Stomach (tissue), 9 donors: ENCODE results near the gene C1orf159. TPM values are rescaled to one million over a fixed set of nuclear protein-coding genes. Genes with fewer than 3 reads are reported as not detected.
"Not testable (repeated sequence)": the region's sequence is repeated elsewhere in the genome, so short reads cannot be mapped to it uniquely, and the experiment has no call there.

ENCODE experiments used
- DNase-seq, 2 donors: peaks; one replicate each; pipeline versions ENCODE4 v3.0.0 to v3.0.0-alpha.2; 2013 to 2019
- H3K27ac ChIP-seq, 5 donors: fragments of 200-600 bp in 4 of 5; sonication (generic) in 4 of 5; one replicate each; pipeline ENCODE4 v1.5.1; 2013 to 2019; ENCODE audit warnings: mild to moderate bottlenecking in 1 of 5, moderate library complexity in 1 of 5
- H3K27me3 ChIP-seq, 3 donors: fragments of 200-600 bp; sonication (generic); one replicate each; pipeline ENCODE4 v1.5.1; 2017 to 2019; ENCODE audit warnings: mixed run types in 1 of 3
- H3K36me3 ChIP-seq, 4 donors: fragments of 200-600 bp; sonication (generic); 1 replicate in 3 of 4; 2 replicates in 1 of 4; pipeline ENCODE4 v1.5.1; 2016 to 2019
- H3K4me1 ChIP-seq, 4 donors: fragments of 200-600 bp; sonication (generic); one replicate each; pipeline ENCODE4 v1.5.1; 2016 to 2019
- H3K4me3 ChIP-seq, 4 donors: fragments of 200-600 bp; sonication (generic) in 3 of 4; one replicate each; pipeline ENCODE4 v1.5.1; 2016 to 2019; ENCODE audit warnings: mild to moderate bottlenecking in 1 of 4
- H3K9me3 ChIP-seq, 4 donors: fragments of 200-600 bp; sonication (generic); one replicate each; pipeline ENCODE4 v1.5.1; 2016 to 2019
- CTCF ChIP-seq, 7 experiments: fragments of 450-650 bp in 4 of 7; fragments of 200-600 bp in 3 of 7; sonication (generic) in 3 of 7; IDR thresholded peaks; one replicate each; pipeline ENCODE4 v1.5.1; 2016 to 2019; ENCODE audit warnings: antibody characterized with exemption in 7 of 7, control low read depth in 2 of 7, mild to moderate bottlenecking in 1 of 7
- EP300 ChIP-seq: sonication (generic); formaldehyde crosslinking; IDR thresholded peaks from one replicate; pipeline ENCODE4 v1.6.1; 2017; ENCODE audit warnings: antibody characterized with exemption
- POLR2A ChIP-seq, 4 donors: fragments of 450-650 bp; IDR thresholded peaks; one replicate each; pipeline ENCODE4 v1.6.1; 2016; ENCODE audit warnings: antibody characterized with exemption in 4 of 4, control low read depth in 2 of 4, mild to moderate bottlenecking in 1 of 4, moderate library complexity in 1 of 4
- POLR2AphosphoS5 ChIP-seq, 3 donors: sonication (generic); formaldehyde crosslinking; IDR thresholded peaks; one replicate each; pipeline ENCODE4 v1.6.1; 2016; ENCODE audit warnings: antibody characterized with exemption in 3 of 3
- WGBS, 5 donors: extraction: QIAGEN DNeasy Blood & Tissue Kit in 3 of 5; methylation state at CpG; one replicate each; pipeline versions ENCODE4 v1.1.5 to v1.1.7; 2013 to 2018; 5-methylcytosine and 5-hydroxymethylcytosine counted together
- intact Hi-C: fragments of 100-400 bp; cut with DNase I; formaldehyde crosslinking; loops from one replicate; pipeline ENCODE4 v1.15.1; 2023; ENCODE audit warnings: low total_unique reads
- polyA plus RNA-seq, 3 donors: library from polyadenylated mRNA; stranded (reverse); fragments of 200-250 nt; gene quantifications; one replicate each; pipeline ENCODE4 v1.2.3, GENCODE V29; 2013
- total RNA-seq, 5 donors: library from RNA; depleted of rRNA; stranded (reverse); fragments of >200 nt; gene quantifications; one replicate each; pipeline versions ENCODE4 v1.1.0 to v1.2.3, GENCODE V29; 2014 to 2016
- donor health status: healthy with polysubstance abuse.
- donor health status: Bipolar disorder and iron deficiency.
- donor health status: healthy.

C1orf159 gene
- total and polyA plus RNA-seq, 8 donors = 10.2 to 67.0 (median 18.5) TPM

DNA sequence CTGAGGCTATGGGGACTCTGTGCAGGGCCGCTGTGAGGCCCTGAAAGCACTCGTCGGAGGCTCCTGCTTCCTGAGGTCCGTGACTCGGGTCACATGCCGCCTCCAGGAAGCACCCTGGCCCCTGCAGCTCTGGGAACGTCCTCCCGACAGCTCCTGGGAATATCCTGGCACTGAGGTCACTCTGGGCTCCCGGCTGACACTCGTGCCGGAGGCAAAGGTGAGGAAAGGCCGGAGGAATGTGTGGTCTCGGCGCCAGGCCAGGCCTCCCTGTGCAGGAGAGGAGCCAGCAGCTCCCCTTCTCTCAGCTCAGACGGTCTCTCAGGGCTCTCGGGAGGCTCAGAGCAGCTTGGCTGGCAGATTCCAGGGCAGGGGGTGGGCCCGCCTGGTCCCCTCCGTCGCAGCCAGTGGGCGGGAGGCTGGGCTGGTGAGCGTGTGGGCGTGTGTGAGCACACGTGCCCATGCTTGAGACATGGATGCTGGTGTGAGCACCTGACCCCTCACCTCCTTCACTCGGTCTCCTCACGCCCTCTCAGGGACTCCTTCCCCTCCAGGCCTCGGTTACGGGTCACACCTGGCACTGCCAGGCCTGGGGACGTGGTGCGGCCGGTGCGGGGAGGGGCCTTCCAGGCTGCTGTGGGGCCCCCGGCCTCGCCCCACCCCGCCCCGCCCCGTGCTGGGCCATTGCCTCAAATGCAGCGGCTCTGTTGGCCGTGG, 36.3 kb downstream of the C1orf159 start:
- peak overlapping the region; percentile 33 to 37 (median 34) for H3K4me3 ChIP-seq
- WGBS, 5 donors = 0 to 2% (median 1%) methylated on average over 7 to 38 of the region's 38 CpGs

DNA sequence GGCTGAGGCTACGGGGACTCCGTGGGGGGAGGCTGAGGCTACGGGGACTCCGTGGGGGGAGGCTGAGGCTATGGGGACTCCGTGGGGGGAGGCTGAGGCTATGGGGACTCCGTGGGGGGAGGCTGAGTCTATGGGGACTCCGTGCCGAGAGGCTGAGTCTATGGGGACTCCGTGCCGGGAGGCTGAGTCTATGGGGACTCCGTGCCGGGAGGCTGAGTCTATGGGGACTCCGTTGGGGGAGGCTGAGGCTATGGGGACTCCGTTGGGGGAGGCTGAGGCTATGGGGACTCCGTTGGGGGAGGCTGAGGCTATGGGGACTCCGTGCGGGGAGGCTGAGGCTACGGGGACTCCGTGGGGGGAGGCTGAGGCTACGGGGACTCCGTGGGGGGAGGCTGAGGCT, 38.5 kb downstream of the C1orf159 start:
- H3K9me3 ChIP-seq, H3K27ac ChIP-seq, H3K36me3 ChIP-seq, H3K4me3 ChIP-seq, DNase-seq, intact Hi-C loops: not testable (repeated sequence)
- Histone ChIP-seq H3K27me3 (peaks cover 0 to 59% (median 12%) of the 10 kb centered on the region in 3 donors), H3K4me1 (peaks cover 14 to 36% (median 23%) of the 10 kb centered on the region in 4 donors)
- WGBS, 5 donors = 40 to 70% (median 67%) methylated on average over 1 to 2 of the region's 21 CpGs; no CpG with 5 or more reads in 2 of the 5 donors

More for the DNA sequence above, 36.3 kb downstream of the C1orf159 start:
- Histone ChIP-seq H3K27ac (peak overlapping the region; percentile 70 to 83 (median 76)), H3K36me3 (peaks cover 0 to 28% (median 23%) of the 10 kb centered on the region in 4 donors), H3K9me3 (no peaks in the 10 kb centered on the region), H3K27me3 (peaks cover 0 to 38% (median 9%) of the 10 kb centered on the region in 3 donors), H3K4me1 (peaks cover 14 to 21% (median 15%) of the 10 kb centered on the region in 4 donors)
- intact Hi-C loops = no loop called here
- TF ChIP-seq POLR2A (IDR thresholded peaks at IDR 0.05) (no peak), EP300 (no peak), POLR2AphosphoS5 (IDR thresholded peaks at IDR 0.05) (peak in 2 of 3 donors; percentile 7 to 20), CTCF (IDR thresholded peaks at IDR 0.05) (no peak)
- DNase-seq = peak; percentile 77 to 91

DNA sequence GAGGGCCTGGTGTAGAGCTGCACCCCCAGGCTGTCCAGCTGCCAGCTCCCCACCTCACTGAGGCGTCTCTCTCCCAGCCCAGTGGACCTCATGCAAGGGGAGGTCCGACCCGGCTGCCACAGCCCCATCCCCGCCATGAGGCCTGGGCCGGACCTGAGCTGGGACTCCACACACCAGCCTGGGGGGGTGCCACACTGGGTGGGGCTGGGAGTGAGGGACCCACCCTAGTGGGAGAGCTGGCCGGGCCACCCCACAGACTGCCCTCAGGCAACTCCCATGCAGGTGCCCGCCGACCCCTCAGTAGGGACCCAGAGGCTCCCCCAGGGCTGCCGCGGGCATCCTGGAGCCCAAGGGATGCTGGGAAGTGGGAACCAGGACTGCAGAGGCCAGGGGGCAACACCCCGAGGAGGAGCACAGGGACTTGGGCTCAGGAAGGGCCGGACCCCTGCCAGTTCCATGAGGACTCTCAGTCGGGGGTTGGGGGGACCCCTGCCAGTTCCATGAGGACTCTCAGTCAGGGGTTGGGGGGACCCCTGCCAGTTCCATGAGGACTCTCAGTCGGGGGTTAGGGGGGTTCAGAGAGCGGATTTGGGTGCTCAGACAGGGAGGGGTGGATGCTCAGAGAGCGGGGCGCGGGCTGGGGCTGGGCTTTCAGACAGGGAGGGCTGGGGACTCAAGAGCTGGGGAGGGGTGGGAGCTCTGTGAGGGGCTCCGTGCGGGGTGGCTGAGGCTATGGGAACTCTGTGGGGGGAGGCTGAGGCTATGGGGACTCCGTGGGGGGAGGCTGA, 40.5 kb downstream of the C1orf159 start:
- 53 to 73% (median 64%) methylated on average over 12 to 21 of the region's 21 CpGs for WGBS, 5 donors
- H3K4me3 ChIP-seq = no peak overlapping the region
- H3K9me3 ChIP-seq = no peaks in the 10 kb centered on the region
- H3K36me3 ChIP-seq = no peaks in the 10 kb centered on the region
- peaks cover 12 to 40% (median 25%) of the 10 kb centered on the region in 4 donors for H3K4me1 ChIP-seq
- DNase-seq = no peak
- intact Hi-C loops = no loop called here
- no peak for TF ChIP-seq EP300
- no peak for TF ChIP-seq POLR2A (IDR thresholded peaks at IDR 0.05)
- TF ChIP-seq POLR2AphosphoS5 (IDR thresholded peaks at IDR 0.05) = no peak
- no peak for TF ChIP-seq CTCF (IDR thresholded peaks at IDR 0.05)
- H3K27ac ChIP-seq = peak overlapping the region in 4 of 5 donors; percentile 79 to 94 (median 84)
- H3K27me3 ChIP-seq = peaks cover 0 to 79% (median 12%) of the 10 kb centered on the region in 3 donors

DNA sequence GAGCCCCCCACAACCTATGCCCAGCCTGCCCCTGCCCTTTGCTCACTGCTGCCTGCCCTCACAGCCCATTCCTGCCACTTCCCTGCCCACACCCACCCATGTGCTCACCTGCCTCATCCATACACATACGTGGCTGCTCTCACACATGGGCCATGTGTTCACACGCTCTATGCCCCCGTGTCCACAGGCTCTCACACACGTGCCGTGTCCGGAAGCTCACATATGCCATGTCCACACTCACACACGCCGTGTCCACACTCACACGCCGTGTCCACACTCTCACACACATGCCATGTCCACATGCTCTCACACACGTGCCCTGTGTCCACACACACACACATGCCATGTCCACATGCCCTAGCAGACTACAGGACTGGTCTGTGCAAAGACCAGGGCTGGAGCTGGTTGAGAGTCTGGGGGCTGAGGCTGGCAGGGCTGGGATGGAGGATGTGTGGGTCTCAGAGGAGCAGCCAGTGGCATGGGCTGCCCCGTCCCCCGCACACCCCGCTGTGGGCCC, 41.2 kb downstream of the C1orf159 start:
- DNase-seq = peak in 1 of 2 donors; percentile 52
- Histone ChIP-seq H3K4me1 (peaks cover 9 to 40% (median 24%) of the 10 kb centered on the region in 4 donors), H3K27me3 (peaks cover 0 to 79% (median 15%) of the 10 kb centered on the region in 3 donors), H3K27ac (peak overlapping the region; percentile 79 to 94 (median 80)), H3K36me3 (no peaks in the 10 kb centered on the region), H3K9me3 (no peaks in the 10 kb centered on the region), H3K4me3 (no peak overlapping the region)
- intact Hi-C loops = no loop called here
- TF ChIP-seq POLR2AphosphoS5 (IDR thresholded peaks at IDR 0.05) (no peak), CTCF (IDR thresholded peaks at IDR 0.05) (no peak), POLR2A (IDR thresholded peaks at IDR 0.05) (no peak), EP300 (no peak)
- WGBS, 5 donors = 65 to 75% (median 69%) methylated on average over 11 to 14 of the region's 14 CpGs
